HepG2 (cell line): ENCODE measurements around the gene MRPL2. TPM values are rescaled to one million over a fixed set of nuclear protein-coding genes. Genes with fewer than 3 reads are reported as not detected.

Source experiments
- FOSL1 ChIP-seq: sonication (generic); formaldehyde crosslinking; IDR thresholded peaks from 2 replicates; pipeline ENCODE4 v1.9.0; 2021; ENCODE audit warnings: missing genetic modification reagents, borderline replicate concordance
- FOXM1 ChIP-seq: sonication (generic); formaldehyde crosslinking; IDR thresholded peaks from 2 replicates; pipeline ENCODE4 v1.5.0; 2020; ENCODE audit warnings: missing genetic modification reagents
- IRX3 ChIP-seq: sonication (generic); formaldehyde crosslinking; IDR thresholded peaks from 2 replicates; pipeline ENCODE4 v1.8.1; 2023; ENCODE audit warnings: mild to moderate bottlenecking, low read depth, missing genetic modification reagents, borderline replicate concordance
- KDM5B ChIP-seq: sonication (generic); formaldehyde crosslinking; IDR thresholded peaks from 2 replicates; pipeline ENCODE4 v1.4.0; 2020; ENCODE audit warnings: missing genetic modification reagents, mild to moderate bottlenecking, borderline replicate concordance
- RAD51 ChIP-seq: fragments of 450-650 bp; IDR thresholded peaks from 2 replicates; pipeline ENCODE4 v1.6.1; 2016; ENCODE audit warnings: borderline replicate concordance
- SMARCC2 ChIP-seq: fragments of 450-650 bp; IDR thresholded peaks from 2 replicates; pipeline ENCODE4 v1.6.1; 2017; ENCODE audit warnings: antibody characterized with exemption, mild to moderate bottlenecking
- SP4 ChIP-seq: sonication (generic); formaldehyde crosslinking; IDR thresholded peaks from 2 replicates; pipeline ENCODE4 v1.8.1; 2023; ENCODE audit warnings: mild to moderate bottlenecking, missing genetic modification reagents
- SP5 ChIP-seq: IDR thresholded peaks from 2 replicates; pipeline ENCODE4 v1.6.1; 2016; ENCODE audit warnings: low read depth, borderline replicate concordance
- SRSF4 ChIP-seq: fragments of 200-400 bp; formaldehyde crosslinking; IDR thresholded peaks from one replicate; pipeline ENCODE4 v1.6.1; 2018; ENCODE audit warnings: mild to moderate bottlenecking, low read depth, low read length, moderate library complexity; ENCODE audit not compliant: poor library complexity, severe bottlenecking
- STAT5B ChIP-seq: sonication (generic); formaldehyde crosslinking; IDR thresholded peaks from 2 replicates; pipeline ENCODE4 v1.4.0; 2020; ENCODE audit warnings: missing genetic modification reagents
- ZNF235 ChIP-seq: sonication (generic); formaldehyde crosslinking; IDR thresholded peaks from 2 replicates; pipeline ENCODE4 v1.8.1; 2023; ENCODE audit warnings: mild to moderate bottlenecking, missing genetic modification reagents, borderline replicate concordance
- ZNF431 ChIP-seq: sonication (generic); formaldehyde crosslinking; IDR thresholded peaks from 2 replicates; pipeline ENCODE4 v1.9.0; 2022; ENCODE audit warnings: missing genetic modification reagents, low read depth, mild to moderate bottlenecking, borderline replicate concordance
- ZNF570 ChIP-seq: sonication (generic); formaldehyde crosslinking; IDR thresholded peaks from 2 replicates; pipeline ENCODE4 v1.4.0; 2020; ENCODE audit warnings: mild to moderate bottlenecking, missing genetic modification reagents, borderline replicate concordance
- ZNF678 ChIP-seq: sonication (generic); formaldehyde crosslinking; IDR thresholded peaks from 2 replicates; pipeline ENCODE4 v1.4.0; 2020; ENCODE audit warnings: mild to moderate bottlenecking, missing genetic modification reagents
- ZNF709 ChIP-seq: sonication (generic); formaldehyde crosslinking; IDR thresholded peaks from 2 replicates; pipeline ENCODE4 v1.5.0; 2020; ENCODE audit warnings: mild to moderate bottlenecking, missing genetic modification reagents
- ZNF839 ChIP-seq: sonication (generic); formaldehyde crosslinking; IDR thresholded peaks from 2 replicates; pipeline ENCODE4 v1.4.0; 2020; ENCODE audit warnings: missing genetic modification reagents, mild to moderate bottlenecking, borderline replicate concordance
- ZSCAN21 ChIP-seq: sonication (generic); formaldehyde crosslinking; IDR thresholded peaks from 2 replicates; pipeline ENCODE4 v1.8.0; 2022; ENCODE audit warnings: mild to moderate bottlenecking, missing genetic modification reagents, moderate library complexity, borderline replicate concordance
- polyA plus RNA-seq, 8 experiments: library from polyadenylated mRNA; depleted of rRNA in 3 of 8; stranded (reverse) in 7 of 8; unstranded in 1 of 8; fragments of >200 nt; fragmentation: Illumina TruSeq in 4 of 8; extraction: Trizol in 4 of 8; gene quantifications; 2 replicates each; pipeline versions ENCODE4 v1.2.1 to v1.2.3, GENCODE V29; 2011 to 2016; ENCODE audit warnings: low read depth in 4 of 8, missing spikeins in 1 of 8, mixed read lengths in 1 of 8; ENCODE audit not compliant: insufficient read depth in 1 of 8
- total RNA-seq, 5 experiments: library from RNA; depleted of rRNA; stranded (reverse); fragments of >200 nt; fragmentation: Illumina TruSeq; extraction: Trizol; gene quantifications; 2 replicates each; pipeline ENCODE4 v1.2.3, GENCODE V29; 2016; ENCODE audit warnings: low read depth in 1 of 5
- TF ChIP-seq, protein P1 (sequence below): sonication (generic); formaldehyde crosslinking; IDR thresholded peaks from 2 replicates; pipeline ENCODE4 v1.4.0; 2020; ENCODE audit warnings: missing genetic modification reagents
- TF ChIP-seq, protein P2 (sequence below): sonication (generic); formaldehyde crosslinking; IDR thresholded peaks from 2 replicates; pipeline ENCODE4 v1.5.0; 2020; ENCODE audit warnings: missing genetic modification reagents
- TF ChIP-seq, protein P3 (sequence below): sonication (generic); formaldehyde crosslinking; IDR thresholded peaks from 2 replicates; pipeline ENCODE4 v1.5.1; 2020; ENCODE audit warnings: missing genetic modification reagents, mild to moderate bottlenecking, borderline replicate concordance
- TF ChIP-seq, protein P4 (sequence below): sonication (generic); formaldehyde crosslinking; IDR thresholded peaks from 2 replicates; pipeline ENCODE4 v1.4.0; 2020; ENCODE audit warnings: low read depth, mild to moderate bottlenecking, missing genetic modification reagents
- TF ChIP-seq, protein P5 (sequence below): sonication (generic); formaldehyde crosslinking; IDR thresholded peaks from 2 replicates; pipeline ENCODE4 v1.4.0; 2020; ENCODE audit warnings: missing genetic modification reagents
- TF ChIP-seq, protein P6 (sequence below): sonication (generic); formaldehyde crosslinking; IDR thresholded peaks from 2 replicates; pipeline ENCODE4 v1.4.0; 2020; ENCODE audit warnings: low read depth, mild to moderate bottlenecking, missing genetic modification reagents

Gene MRPL2
- total and polyA plus RNA-seq, 2 of the 13 experiments (the other 11 are each of a cell fraction or from before 2014, with no cell fraction given): 56.8 to 65.6 TPM

DNA sequence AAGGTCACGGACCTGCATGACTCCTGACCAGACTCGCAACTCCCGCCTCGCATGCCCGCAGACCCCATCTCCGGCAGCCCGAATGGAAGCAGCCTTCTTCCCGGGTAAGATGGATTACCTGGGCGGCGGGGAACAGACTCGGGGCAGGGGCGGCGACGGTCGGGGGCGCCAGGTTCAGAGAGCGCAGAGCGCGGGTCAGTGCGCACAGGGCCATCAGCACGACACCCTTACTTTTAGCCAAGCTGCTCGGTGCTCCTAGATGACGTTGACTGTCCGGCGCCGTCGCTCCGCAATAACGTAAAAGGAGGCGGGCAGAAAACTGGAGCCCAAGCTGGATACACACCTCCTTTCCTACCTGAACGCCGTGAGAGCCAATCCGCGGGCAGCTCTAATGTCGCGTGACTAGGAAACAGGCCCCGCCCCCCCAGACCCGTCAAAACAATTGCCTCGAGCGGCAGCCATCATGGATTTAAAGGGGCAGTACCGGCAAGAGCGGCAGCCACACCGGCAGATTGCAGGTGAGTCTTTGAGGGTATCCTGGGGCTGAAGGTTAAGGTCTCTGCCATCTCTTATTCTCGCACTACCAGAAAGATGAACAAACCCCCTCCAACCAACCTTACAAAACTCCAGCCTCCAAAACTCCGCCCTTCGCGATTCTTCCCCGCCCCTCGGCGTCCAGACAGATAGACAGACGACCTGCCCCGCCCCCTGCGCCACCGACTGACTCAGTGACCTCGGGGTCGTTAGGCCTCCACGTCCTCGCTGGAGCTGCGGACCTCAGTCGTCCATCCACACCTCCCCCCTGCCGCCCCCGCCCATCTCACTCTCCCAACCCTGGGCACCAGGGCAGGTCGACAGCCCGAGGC is at the start of gene MRPL2, which contains the start of gene KLC4 (continued):
- TF ChIP-seq, protein P1, sequence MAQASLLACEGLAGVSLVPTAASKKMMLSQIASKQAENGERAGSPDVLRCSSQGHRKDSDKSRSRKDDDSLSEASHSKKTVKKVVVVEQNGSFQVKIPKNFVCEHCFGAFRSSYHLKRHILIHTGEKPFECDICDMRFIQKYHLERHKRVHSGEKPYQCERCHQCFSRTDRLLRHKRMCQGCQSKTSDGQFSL (CRISPR knock-in tag): no peak
- TF ChIP-seq ZNF709 (CRISPR knock-in tag): peak; percentile 81
- peak; percentile 44; the same call in 1 of the 2 replicates for TF ChIP-seq ZNF431 (CRISPR knock-in tag)
- TF ChIP-seq KDM5B (CRISPR knock-in tag): peak; percentile 39; the same call in 1 of the 2 replicates
- TF ChIP-seq STAT5B: no peak
- no peak for TF ChIP-seq FOSL1
- TF ChIP-seq IRX3 (CRISPR knock-in tag): no peak
- no peak for TF ChIP-seq FOXM1 (CRISPR knock-in tag)
- TF ChIP-seq, protein P2, sequence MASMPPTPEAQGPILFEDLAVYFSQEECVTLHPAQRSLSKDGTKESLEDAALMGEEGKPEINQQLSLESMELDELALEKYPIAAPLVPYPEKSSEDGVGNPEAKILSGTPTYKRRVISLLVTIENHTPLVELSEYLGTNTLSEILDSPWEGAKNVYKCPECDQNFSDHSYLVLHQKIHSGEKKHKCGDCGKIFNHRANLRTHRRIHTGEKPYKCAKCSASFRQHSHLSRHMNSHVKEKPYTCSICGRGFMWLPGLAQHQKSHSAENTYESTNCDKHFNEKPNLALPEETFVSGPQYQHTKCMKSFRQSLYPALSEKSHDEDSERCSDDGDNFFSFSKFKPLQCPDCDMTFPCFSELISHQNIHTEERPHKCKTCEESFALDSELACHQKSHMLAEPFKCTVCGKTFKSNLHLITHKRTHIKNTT (CRISPR knock-in tag): no peak
- TF ChIP-seq ZNF678 (CRISPR knock-in tag): no peak
- TF ChIP-seq SRSF4: no peak
- no peak for TF ChIP-seq ZNF839 (CRISPR knock-in tag)
- TF ChIP-seq, protein P3, sequence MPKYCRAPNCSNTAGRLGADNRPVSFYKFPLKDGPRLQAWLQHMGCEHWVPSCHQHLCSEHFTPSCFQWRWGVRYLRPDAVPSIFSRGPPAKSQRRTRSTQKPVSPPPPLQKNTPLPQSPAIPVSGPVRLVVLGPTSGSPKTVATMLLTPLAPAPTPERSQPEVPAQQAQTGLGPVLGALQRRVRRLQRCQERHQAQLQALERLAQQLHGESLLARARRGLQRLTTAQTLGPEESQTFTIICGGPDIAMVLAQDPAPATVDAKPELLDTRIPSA (CRISPR knock-in tag): no peak; the same call in 1 of the 2 replicates
- TF ChIP-seq, protein P4, sequence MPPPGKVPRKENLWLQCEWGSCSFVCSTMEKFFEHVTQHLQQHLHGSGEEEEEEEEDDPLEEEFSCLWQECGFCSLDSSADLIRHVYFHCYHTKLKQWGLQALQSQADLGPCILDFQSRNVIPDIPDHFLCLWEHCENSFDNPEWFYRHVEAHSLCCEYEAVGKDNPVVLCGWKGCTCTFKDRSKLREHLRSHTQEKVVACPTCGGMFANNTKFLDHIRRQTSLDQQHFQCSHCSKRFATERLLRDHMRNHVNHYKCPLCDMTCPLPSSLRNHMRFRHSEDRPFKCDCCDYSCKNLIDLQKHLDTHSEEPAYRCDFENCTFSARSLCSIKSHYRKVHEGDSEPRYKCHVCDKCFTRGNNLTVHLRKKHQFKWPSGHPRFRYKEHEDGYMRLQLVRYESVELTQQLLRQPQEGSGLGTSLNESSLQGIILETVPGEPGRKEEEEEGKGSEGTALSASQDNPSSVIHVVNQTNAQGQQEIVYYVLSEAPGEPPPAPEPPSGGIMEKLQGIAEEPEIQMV (CRISPR knock-in tag): no peak
- no peak for TF ChIP-seq ZSCAN21 (CRISPR knock-in tag)
- no peak for TF ChIP-seq RAD51
- TF ChIP-seq ZNF570 (CRISPR knock-in tag): no peak
- no peak for TF ChIP-seq ZNF235
- peak; percentile 98 for TF ChIP-seq SP5
- no peak for TF ChIP-seq SMARCC2
- TF ChIP-seq, protein P5, sequence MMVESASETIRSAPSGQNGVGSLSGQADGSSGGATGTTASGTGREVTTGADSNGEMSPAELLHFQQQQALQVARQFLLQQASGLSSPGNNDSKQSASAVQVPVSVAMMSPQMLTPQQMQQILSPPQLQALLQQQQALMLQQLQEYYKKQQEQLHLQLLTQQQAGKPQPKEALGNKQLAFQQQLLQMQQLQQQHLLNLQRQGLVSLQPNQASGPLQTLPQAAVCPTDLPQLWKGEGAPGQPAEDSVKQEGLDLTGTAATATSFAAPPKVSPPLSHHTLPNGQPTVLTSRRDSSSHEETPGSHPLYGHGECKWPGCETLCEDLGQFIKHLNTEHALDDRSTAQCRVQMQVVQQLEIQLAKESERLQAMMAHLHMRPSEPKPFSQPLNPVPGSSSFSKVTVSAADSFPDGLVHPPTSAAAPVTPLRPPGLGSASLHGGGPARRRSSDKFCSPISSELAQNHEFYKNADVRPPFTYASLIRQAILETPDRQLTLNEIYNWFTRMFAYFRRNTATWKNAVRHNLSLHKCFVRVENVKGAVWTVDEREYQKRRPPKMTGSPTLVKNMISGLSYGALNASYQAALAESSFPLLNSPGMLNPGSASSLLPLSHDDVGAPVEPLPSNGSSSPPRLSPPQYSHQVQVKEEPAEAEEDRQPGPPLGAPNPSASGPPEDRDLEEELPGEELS (CRISPR knock-in tag): peak; percentile 34
- TF ChIP-seq SP4 (CRISPR knock-in tag): peak; percentile 84
- TF ChIP-seq, protein P6, sequence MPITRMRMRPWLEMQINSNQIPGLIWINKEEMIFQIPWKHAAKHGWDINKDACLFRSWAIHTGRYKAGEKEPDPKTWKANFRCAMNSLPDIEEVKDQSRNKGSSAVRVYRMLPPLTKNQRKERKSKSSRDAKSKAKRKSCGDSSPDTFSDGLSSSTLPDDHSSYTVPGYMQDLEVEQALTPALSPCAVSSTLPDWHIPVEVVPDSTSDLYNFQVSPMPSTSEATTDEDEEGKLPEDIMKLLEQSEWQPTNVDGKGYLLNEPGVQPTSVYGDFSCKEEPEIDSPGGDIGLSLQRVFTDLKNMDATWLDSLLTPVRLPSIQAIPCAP (CRISPR knock-in tag): no peak
